Measurements from ENCODE around the gene NCSTN.

NCSTN gene

GRCh38 chr1:160407839-160408801 is 64.9 kb downstream of the NCSTN start:
- no peak for DNase-seq
